A172 (cell line): ENCODE data around the gene CAPN8. TPM values are rescaled to one million over a fixed set of nuclear protein-coding genes. Genes with fewer than 3 reads are reported as not detected.

ENCODE experiments used
- DNase-seq: peaks from one replicate; pipeline ENCODE4 v3.0.0-alpha.2; 2015; ENCODE audit warnings: low spot score
- total RNA-seq: library from RNA; depleted of rRNA; stranded (reverse); fragments of >200 nt; shearing (Covaris generic); gene quantifications from 2 replicates; pipeline ENCODE4 v1.2.3, GENCODE V29; 2014

CAPN8 gene
- total RNA-seq, 1 experiment from 2014 or later, result not detected

DNA sequence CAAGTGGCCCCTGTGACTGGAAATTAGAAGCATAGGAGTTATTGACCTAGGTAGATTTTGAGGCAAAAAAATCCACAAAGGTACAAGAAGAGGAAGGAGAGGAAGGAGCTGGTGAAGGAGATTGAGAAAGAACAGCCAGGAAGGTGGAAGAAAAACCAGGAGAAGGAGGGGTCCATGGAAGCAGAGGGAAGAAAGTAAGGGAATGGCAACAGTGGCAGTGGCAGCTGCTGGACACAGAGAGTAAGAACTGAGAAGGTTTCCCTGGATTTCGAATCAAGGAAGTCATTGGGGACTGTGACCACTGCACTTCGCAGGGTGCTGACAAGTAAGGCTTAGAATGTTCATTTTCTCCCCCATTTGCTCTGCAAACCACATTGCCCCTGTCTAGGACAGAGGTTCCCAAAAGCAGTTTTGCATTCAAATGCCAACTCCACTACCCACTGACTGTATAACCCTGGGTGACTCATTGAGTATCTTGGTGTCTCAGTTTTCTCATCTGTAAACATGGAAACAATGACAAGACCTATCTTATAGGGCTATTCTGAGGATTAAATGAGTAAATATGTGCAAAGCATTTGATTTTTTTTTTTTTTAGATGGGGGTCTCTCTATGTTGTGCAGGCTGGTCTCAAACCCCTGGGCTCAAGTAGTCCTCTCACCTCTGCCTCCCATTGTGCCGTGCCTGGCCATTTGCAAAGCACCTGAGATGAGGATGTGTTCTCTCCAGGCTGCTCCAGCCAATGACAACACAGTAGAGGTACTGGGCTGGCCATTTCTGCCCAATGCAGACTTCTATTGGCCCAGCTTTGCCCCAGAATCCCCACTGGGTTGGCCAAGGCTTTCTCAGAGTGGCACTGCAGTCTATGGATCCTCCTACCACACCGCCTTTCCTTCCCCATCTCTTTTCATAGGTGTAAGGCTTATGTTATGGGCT lies 37.5 kb upstream of the CAPN8 start:
- peak; percentile 91 for DNase-seq

DNA sequence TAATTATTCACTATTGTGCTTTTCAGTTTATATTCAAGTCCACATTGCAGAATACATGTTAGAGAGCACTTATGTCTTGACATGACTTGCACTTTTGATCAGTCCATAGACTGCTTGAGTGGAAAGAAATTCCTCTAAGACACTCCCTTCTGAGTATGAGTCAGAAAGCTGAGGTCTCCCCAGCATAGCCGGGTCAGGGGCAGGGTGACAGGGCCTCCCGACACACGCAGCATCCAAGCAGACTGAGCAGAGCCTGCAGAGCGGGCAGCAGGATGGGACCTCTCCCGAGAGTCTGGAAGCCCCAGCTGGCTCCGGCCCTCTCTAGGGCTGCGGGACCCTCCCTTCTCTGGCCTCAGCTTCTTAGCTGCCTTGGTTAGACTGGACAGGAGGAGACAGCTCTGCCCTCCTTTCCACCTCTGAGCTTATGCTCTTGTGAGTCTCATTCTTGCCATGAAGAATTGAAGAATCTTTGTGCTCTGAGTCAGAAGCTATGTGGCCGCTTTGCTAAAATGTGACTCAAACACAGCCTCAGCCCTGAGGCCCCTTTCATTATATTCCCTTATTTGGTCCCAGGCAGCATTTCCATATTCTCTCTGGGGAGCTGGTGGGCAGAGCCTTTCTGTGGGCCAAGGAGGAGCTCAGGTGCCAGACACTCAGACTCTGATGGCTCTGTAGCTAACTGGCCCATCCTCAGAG lies 35.6 kb upstream of the CAPN8 start:
- DNase-seq, result peak; percentile 99

DNA sequence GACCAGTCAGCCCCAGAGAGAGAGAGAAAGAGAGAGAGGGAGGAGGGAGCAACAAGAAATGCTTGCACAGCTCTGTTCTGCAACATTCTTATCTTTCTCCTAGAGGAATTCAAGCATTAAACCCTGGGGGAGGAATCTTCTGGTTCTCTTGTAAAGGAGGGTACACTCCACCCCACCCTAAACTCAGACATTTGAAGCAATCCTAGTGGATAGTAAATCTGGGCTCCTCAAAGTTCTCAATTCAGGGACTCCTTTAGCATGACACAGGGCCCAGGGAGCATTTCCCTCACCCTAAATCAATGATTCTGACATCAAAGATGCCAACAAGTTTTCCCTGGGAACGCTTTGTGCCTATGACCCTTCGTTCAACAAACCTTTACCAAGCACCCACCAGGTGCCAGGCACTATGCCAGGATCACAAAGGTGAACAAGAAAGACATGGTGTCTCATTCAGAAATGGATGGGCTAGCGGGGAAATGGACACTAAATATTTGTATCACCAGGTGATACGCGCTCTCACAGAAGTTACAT lies 35.0 kb upstream of the CAPN8 start:
- DNase-seq, result peak; percentile 74

DNA sequence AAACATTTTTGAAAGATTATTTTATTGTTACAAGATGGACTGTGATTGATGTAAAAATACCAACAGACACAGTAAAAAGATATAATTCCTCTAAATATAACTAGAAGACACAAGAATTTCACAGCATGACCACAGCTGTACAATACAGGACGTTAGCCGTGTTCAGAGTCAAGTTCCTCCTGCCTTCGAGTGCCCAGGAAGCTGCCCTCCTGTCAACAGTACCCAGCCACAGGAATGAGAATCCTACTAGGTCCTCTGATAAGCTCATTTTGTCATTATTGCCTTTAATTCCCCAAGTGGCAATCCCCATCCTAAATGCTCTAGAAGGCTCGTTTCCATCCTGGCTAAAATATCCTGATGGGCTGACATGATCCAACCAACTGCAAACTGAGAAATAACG lies 30.4 kb upstream of the CAPN8 start:
- DNase-seq, result peak; percentile 64

DNA sequence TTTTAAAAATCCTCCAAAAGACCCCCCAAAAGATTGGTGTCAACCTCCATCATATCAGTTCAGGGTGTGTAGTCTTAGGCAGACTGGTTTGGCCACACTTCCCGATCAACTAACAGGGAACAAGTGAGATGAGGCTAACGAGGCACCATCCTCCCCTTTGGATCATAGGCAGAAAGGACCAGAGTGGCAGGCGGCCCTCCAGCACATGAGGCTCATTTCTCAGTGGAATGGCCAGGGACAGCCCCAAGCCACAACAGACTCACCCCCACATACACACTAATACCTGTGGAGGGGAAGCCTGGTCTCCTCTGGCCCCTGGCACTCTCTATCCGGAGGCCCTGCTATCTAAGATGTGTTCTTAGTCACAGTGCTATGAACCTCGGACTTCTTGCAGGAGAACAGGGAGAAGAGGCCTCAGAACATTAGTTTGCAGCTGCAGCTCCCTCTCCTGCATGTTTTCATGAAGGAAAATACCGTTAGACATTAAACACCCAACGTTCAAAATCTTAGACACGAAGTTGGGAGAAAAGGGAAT lies 29.6 kb upstream of the CAPN8 start:
- DNase-seq, result no peak

DNA sequence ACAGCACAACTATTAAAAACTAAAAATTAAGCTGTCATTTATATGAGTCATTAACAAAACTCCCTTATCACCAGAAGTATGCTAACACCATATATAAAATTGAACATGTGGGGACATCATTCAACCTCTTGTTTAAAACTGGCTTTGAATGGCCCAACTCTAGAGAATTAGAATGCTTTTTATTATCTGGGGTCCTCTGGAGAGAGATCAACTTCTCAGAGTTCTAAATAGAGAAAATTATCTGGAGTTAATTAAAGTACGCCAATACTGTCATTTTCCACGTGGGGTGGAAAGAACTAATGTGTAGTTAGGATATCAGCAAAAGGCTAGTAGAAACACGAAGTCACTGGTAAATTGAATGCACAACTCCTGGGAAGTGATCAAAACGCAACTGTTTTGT lies 25.6 kb upstream of the CAPN8 start:
- no peak for DNase-seq

DNA sequence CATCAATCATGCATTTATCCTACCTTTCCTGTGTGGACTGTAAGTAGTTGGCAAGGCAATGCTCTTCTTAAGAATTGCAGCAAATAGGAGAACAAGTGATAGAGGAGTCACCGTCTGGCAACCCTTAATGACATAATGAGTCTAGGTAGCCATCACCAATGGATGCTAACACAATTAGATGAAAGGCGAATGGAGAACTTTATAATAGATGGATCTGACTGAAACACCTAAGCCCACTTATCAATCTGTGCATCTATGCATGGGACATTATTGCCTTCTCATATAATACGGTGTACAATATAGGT lies 18.9 kb upstream of the CAPN8 start:
- DNase-seq, result no peak

DNA sequence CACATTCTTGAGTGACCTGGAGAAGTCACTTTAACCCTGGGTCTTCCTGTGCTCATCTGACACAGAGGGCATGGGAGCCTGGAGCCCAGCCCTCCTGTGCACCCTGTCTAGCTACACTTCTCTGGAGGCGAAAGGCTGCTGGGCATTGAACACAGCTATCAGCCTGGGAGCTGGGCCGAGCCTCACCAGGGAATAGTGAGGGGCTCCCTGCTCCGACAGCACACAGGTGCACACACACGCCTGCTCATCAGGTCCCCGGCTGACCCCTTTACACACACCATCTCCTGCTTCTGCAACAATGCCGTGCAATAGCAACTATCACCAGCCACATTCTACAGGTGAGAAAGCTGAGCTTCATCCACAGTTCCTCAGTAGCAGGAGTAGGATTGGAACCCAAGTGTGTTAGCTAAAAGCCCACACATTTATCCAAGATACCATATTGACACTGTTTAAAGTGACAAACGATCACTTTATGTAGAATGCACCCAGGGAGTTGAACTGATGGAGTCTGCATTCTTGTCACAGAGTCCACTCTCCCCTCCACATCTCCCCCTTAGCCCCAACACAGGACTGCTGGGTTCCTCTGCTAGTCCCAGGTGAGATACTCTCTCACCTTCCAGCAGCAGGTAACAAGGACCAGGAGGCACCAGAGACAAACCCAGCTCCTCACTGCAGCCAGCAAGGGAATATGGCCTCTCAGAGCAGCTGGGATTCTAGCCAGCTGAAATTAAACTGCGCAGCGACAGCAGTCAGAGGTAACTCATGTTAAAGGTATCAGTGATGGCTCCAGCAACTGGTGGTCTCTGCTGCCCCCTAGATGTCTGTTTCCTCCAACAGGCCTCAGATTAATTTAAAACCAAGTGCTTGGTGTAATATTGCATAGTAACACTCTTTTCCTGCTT lies 18.3 kb upstream of the CAPN8 start:
- peak; percentile 77 for DNase-seq

DNA sequence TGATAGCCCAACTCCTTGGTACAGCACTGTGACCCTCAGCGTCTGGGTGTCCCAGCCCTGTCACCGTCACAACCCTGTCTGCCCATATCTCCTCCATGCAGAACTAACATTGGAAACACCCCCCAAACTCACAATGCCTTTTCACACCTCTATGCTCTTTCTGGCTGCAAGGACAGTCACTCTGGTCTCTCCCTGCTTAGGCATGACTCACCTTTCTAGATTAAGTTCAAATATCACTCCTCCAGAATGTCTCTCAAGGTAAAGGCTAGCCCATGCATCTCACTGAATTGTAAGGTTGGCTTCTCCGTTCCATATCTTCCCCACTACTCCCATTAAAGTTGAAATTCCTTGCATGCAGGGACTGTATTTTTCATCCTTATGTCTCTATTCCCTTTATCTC lies 17.0 kb upstream of the CAPN8 start:
- no peak for DNase-seq

DNA sequence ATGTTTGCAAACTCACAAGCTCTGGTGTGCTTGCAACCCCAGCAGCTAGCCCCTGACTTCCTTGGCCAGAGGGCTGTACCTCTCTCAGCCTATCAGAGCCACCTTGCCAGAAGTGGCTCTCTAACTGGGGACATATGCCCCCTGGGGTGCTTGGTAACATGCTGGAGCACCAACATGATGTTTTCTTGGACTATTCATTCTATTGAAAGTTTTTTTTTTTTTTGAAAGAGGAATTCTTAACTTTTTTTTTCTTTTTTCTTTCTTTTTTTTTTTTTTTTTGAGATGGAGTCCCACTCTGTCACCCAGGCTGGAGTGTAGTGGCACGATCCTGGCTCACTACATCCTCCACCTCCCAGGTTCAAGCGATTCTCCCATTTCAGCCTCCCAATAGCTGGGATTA lies 14.7 kb upstream of the CAPN8 start:
- no peak for DNase-seq

DNA sequence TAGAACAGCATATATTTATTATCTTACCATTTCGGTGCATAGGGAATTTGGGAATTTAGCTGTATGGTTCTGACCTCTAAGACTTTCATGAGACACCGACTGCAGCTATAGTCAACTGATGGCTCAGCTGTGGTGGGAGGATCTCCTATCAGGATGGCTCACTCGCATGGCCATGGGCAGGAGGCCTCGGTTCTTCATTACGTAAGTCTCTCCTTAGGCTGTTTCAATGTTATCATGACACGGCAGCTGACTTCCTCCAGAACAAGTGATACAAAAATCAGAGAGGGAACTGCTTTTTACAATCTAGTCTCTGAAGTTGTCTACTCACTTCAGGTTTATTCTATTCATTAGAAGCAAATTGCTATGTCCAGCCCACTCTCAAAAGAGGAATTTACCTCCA lies 13.3 kb upstream of the CAPN8 start:
- DNase-seq, result no peak

DNA sequence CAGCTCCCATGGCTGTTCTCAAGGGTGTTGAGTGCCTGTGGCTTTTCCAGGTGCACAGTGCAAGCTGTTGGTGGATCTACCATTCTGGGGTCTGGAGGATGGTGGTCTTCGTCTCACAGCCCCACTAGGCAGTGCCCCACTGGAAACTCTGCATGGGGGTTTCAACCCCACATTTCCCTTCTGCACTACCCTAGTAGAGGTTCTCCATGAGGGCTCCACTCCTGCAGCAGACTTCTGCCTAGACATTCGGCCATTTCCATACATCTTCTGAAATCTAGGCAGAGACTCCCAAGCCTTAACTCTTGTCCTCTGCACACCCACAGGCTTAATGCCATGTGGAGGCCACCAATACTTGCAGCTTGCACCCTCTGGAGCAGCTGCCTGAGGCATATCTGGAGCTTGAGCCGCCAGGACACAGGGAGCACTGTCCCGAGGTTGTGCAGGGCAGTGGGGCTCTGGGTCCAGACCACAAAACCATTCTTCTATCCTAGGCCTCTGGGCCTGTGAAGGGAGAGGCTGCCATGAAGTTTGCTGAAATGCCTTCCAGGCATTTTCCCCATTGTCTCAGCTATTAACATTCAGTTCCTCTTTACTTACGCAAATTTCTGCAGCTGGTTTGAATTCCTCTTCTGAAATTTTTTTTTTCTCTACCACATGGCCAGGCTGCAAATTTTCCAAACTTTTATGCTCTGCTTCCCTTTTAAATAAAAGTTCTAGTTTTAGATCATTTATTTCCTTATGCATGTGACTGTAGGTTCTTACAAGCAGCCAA lies 8.8 kb upstream of the CAPN8 start:
- no peak for DNase-seq

DNA sequence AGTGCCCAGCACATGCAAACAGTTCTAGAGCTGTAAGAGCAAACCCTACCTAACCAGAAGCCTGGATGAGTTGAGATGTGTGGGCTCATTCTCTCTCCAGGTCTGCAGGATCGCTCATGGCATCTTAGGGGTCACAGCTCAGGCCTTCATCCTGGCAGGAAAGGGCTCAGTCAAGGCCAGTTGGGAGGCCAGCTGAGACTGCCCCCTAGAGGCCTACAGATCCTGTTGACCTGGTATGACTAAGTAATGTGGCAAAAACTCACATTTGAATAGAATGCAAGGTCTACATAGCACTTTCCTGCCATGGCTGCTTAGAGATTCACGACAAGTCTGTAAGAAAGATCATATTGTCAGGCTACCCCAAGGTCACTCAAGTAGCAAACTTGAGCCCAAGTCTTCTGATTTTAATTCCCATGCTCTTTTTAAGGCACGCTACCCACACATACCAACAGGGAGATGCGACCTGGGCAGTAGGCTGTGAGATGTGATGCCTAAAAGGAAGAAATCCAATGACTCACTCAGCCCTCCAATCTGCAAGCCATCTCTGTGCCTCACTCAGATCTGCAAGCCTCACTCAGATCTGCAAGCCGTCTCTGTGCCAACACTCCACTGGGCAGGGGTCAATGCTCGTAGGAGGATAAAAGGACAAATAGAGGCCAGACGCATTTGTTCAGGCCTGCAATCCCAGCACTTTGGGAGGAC lies 5.1 kb upstream of the CAPN8 start:
- peak; percentile 49 for DNase-seq

DNA sequence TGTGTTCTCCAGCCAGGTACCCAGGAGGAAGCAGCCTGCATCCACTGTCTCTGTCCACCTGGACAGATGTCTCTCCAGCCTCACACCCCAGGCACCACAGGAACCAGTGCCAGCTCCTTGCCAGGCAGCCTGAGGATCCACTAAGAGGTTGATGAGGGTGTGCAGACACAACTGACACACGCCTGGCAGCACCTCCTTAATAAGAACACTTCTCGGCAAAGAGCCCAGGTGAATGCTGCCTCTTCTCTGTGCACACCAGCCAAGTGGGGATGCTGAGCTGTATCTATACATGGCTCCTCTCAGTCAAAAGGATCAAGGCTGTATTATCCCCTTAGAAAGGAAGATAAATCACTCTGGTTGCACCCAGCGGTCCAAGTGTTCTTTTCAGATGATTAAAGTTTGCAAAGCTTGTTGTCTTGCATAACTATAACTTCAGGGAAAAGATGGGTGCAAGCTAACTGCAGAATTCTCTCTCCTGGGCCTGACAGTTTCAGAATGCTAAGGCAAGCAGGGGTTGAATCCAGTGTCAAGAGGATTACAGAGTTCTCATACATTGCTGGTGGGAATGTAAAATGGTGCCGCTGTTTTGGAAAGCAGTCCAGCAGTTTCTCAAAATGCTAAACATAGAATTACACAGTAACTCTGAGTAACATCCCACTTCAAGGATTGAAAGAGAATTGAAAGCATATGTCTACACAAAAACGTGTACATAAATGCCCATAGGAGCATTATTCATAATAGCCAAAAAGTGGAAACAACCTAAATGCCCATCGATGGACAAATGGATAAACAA lies 3.7 kb upstream of the CAPN8 start:
- no peak for DNase-seq

DNA sequence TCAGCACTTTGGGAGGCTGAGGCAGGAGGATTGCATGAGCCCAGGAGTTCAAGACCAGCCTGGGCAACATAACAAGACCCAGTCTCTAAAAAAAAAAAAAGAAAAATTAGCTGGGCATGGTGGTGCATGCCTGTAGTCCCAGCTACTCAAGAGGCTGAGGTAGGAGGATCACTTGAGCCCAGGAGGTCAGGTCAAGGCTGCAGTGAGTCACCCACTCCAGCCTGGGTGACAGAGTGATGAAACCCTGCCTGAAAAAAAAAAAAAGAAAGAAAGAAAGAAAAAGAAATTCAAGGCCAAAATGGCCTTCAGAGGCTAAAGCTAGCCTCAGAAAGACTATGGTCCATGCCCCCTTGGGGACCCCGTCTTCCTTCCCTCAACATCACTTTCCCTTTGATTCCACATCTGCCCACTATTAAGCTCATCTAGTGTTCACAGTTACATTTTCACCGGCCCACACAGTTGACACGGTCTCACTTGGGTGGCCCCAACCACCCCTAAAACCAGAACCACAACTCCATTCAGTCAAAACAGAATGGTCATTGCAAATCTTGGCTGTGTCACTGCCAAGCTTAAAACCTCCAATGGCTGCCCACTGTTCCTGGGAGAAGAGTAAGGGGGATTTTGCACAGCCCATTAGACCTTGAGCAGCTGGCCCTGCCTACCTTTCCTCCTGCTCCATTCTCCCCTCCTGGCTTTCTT lies 2.1 kb upstream of the CAPN8 start:
- no peak for DNase-seq

DNA sequence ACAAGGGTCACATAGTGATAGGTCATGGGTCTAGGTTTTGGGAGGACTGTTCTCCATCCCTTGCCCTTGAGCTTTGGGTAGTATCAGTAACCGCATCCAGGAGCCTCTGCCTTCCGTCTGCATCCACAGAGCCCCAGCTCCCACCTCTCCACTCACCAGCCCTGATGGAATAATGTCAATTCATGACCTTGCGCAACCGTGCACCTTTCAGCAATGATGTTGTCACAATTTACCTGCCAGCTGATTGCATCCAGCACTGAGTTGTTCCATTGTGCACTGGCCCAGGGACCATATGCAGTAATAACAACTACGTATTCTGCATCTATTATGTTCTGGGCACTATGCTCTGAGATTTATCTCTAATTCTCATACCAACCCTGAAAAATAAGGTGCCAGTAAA lies 1.4 kb downstream of the CAPN8 start:
- DNase-seq, result no peak

DNA sequence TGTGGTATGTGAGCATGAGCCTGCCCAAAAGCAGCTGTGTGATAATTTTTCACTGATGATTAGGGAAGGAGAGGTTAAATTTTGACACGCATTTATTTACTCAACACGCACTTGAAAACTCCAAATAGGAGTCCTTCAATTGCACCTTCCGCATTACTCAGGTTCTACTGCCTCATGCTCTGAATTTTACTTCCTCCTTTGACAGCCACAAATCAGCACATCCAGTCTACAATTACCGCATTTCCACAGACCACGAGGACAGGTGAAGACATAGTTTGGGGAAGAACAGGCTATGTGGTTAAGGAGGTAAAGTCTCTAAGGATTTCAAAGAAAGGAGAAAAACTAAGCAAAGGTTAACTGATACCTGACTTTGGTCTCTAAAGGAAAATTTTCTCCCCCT lies 2.6 kb downstream of the CAPN8 start:
- no peak for DNase-seq

DNA sequence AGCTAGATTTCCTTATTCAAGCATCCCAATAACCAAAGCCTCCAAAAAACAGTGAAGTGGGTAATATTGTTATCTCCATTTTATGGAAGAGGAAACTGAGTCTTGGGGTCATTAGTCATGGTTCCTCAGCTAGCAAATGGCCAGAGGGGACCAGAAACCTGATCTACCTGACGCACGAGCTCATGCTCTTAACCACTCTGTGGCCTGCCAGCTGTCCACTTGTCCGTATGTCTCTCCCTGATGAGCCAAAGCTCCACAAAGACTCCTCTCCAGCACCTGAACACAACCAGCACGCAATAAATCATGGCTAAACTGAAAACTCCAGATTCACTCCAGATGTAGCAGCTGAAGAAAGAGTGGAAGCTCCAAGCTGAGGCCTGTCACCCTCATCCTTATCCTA lies 5.8 kb downstream of the CAPN8 start:
- DNase-seq, result no peak

DNA sequence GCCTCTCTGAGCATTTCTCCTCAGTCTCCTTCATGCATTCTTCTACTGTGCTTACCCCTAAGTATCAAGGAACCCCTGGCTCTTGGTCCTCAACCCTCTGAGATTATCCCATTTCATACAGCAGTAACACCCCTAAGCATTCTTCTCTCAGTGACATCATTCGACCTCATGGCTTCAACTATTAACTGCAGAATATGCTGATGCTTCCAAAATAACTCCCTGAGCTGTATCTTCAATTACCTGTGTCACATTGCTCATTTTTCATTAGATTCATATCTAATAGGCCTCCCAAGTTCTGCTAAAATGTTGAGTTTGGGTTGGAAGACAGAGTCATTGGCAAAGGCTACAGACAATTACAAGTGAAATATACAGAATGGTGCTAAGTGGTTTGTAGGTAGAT lies 7.5 kb downstream of the CAPN8 start:
- DNase-seq, result no peak
